Camera-type eye (tissue), 1 donor: ENCODE results near the gene PDRG1. TPM values are rescaled to one million over a fixed set of nuclear protein-coding genes. Genes with fewer than 3 reads are reported as not detected.

ENCODE experiments used
- total RNA-seq: library from RNA; depleted of rRNA; stranded (reverse); fragments of >200 nt; gene quantifications from one replicate; pipeline ENCODE4 v1.2.3, GENCODE V29; 2014

The PDRG1 gene
- 9.5 TPM for total RNA-seq

GRCh38 chr20:31951530-31952453 lies at the start of gene PDRG1:
Gene PDRG1, minus strand, starts transcription at chr20:31952046. Its CDS starts 85 bp downstream, at chr20:31951961.

GRCh38 chr20:31967830-31968249 lies 16.0 kb upstream of the PDRG1 start, which contains the start of gene XKR7:
Gene XKR7, plus strand, starts transcription at chr20:31968151. Its CDS starts 25 bp downstream, at chr20:31968176.

Other genes starting within 250 kb of the PDRG1 start
- gene BCL2L1, start 229.2 kb downstream of the PDRG1 start, total RNA-seq = 133 TPM
- 20.2 TPM for gene TPX2, start 212.8 kb downstream of the PDRG1 start, total RNA-seq
- 2.5 TPM for gene MYLK2, start 132.7 kb downstream of the PDRG1 start, total RNA-seq
- gene FOXS1, start 106.4 kb downstream of the PDRG1 start, total RNA-seq = 2.3 TPM
- 9.0 TPM for gene DUSP15, start 81.5 kb downstream of the PDRG1 start, total RNA-seq
- gene TTLL9, start 81.4 kb downstream of the PDRG1 start, total RNA-seq = 1.4 TPM
- gene XKR7, start 16.1 kb upstream of the PDRG1 start, total RNA-seq = 8.2 TPM
- gene CCM2L, start 58.4 kb upstream of the PDRG1 start, total RNA-seq = 4.8 TPM
- 4.9 TPM for gene HCK, start 100.2 kb upstream of the PDRG1 start, total RNA-seq
- 31.2 TPM for gene TM9SF4, start 157.7 kb upstream of the PDRG1 start, total RNA-seq